H1 (cell line): Measurements from ENCODE around the gene SKA3. TPM values are rescaled to one million over a fixed set of nuclear protein-coding genes. Genes with fewer than 3 reads are reported as not detected.
"Not testable (repeated sequence)": the region's sequence is repeated elsewhere in the genome, so short reads cannot be mapped to it uniquely, and the experiment has no call there.

Experiments
- CTCF ChIA-PET: fragments of 300-600 bp; sonication (Branson Sonifier 250); formaldehyde crosslinking; loops from one replicate; lab custom pipeline; 2021; ENCODE audit not compliant: partially characterized antibody; lab: Charles Lee
- POLR2A ChIA-PET: fragments of 300-600 bp; sonication (Branson Sonifier 250); formaldehyde crosslinking; loops from one replicate; lab custom pipeline; 2021; ENCODE audit warnings: inconsistent platforms; ENCODE audit not compliant: partially characterized antibody; lab: Charles Lee
- DNase-seq, 2 experiments: peaks; one replicate each; pipeline versions ENCODE4 v3.0.0 to v3.0.0-alpha.2; 2010 to 2022; ENCODE audit warnings: low spot score in 2 of 2, low read depth in 1 of 2, mixed read lengths in 1 of 2
- FAIRE-seq: peaks from 2 replicates; lab custom pipeline; 2011; peaks lifted over from hg19 to GRCh38; lab: Jason Lieb, UNC
- H2AFZ ChIP-seq: 2 replicates; pipeline ENCODE4 v1.8.1; 2012; ENCODE audit warnings: low read length, inconsistent platforms
- H2AK5ac ChIP-seq: 2 replicates; pipeline ENCODE4 v1.6.1; 2013; ENCODE audit warnings: low read depth, low read length
- H2BK120ac ChIP-seq: replicated peaks from 2 replicates; pipeline ENCODE3; 2013; ENCODE audit warnings: low read depth, low read length, inconsistent platforms
- H2BK12ac ChIP-seq: 2 replicates; pipeline ENCODE4 v1.6.1; 2013; ENCODE audit warnings: low read depth, low read length
- H2BK15ac ChIP-seq: 2 replicates; pipeline ENCODE4 v1.6.1; 2013; ENCODE audit warnings: low read length
- H2BK20ac ChIP-seq: 2 replicates; pipeline ENCODE4 v1.6.1; 2013; ENCODE audit warnings: low read length
- H2BK5ac ChIP-seq: 2 replicates; pipeline ENCODE4 v1.6.1; 2013; ENCODE audit warnings: low read depth, low read length
- H3K14ac ChIP-seq: 2 replicates; pipeline ENCODE4 v1.6.1; 2013; ENCODE audit warnings: inconsistent platforms; ENCODE audit not compliant: insufficient read length
- H3K18ac ChIP-seq: 2 replicates; pipeline ENCODE4 v1.6.1; 2013; ENCODE audit warnings: low read length; ENCODE audit errors: extremely low read depth
- H3K23ac ChIP-seq: 2 replicates; pipeline ENCODE4 v1.6.1; 2013; ENCODE audit warnings: inconsistent platforms; ENCODE audit not compliant: insufficient read length
- H3K23me2 ChIP-seq: 2 replicates; pipeline ENCODE4 v1.6.1; 2013; ENCODE audit warnings: low read depth, low read length
- H3K27ac ChIP-seq: 2 replicates; pipeline ENCODE4 v1.6.1; 2011; ENCODE audit warnings: low read depth, low read length, inconsistent platforms
- H3K27me3 ChIP-seq, 4 experiments: replicated peaks in 1 of 4; 1 replicate in 1 of 4; 2 replicates in 3 of 4; pipeline versions ENCODE4 v1.6.1 to v1.8.1; 2011 to 2013; ENCODE audit warnings: low read length in 3 of 4, mild to moderate bottlenecking in 3 of 4, inconsistent platforms in 2 of 4, mixed read lengths in 2 of 4, moderate library complexity in 1 of 4; ENCODE audit not compliant: control insufficient read depth in 3 of 4, insufficient read depth in 3 of 4; ENCODE audit errors: extremely low read depth in 1 of 4
- H3K36me3 ChIP-seq, 4 experiments: 2 replicates each; pipeline versions ENCODE4 v1.6.1 to v1.8.1; 2011 to 2013; ENCODE audit warnings: mild to moderate bottlenecking in 4 of 4, low read length in 3 of 4, moderate library complexity in 2 of 4, control low read depth in 1 of 4, inconsistent platforms in 1 of 4; ENCODE audit not compliant: insufficient read depth in 4 of 4, control insufficient read depth in 2 of 4
- H3K4ac ChIP-seq: replicated peaks from 2 replicates; pipeline ENCODE3; 2013; ENCODE audit warnings: low read length, low read depth, mixed read lengths, inconsistent platforms; ENCODE audit not compliant: insufficient read length
- H3K4me1 ChIP-seq, 4 experiments: replicated peaks in 1 of 4; 1 replicate in 1 of 4; 2 replicates in 3 of 4; pipeline versions ENCODE4 v1.6.1 to v1.8.1; 2011 to 2013; ENCODE audit warnings: low read length in 3 of 4, inconsistent platforms in 2 of 4, mixed read lengths in 1 of 4; ENCODE audit not compliant: insufficient read depth in 4 of 4, control insufficient read depth in 3 of 4
- H3K4me2 ChIP-seq, 2 experiments: 2 replicates each; pipeline versions ENCODE4 v1.6.1 to v1.8.1; 2011 to 2013; ENCODE audit warnings: low read depth in 2 of 2, low read length in 2 of 2, control low read depth in 1 of 2, inconsistent platforms in 1 of 2, mild to moderate bottlenecking in 1 of 2; ENCODE audit not compliant: insufficient read depth in 1 of 2
- H3K4me3 ChIP-seq, 4 experiments: fragments of 200-600, 300-600 bp in 1 of 4; sonication (generic), shearing (Covaris generic), sonication (Bioruptor Twin) in 1 of 4; 2 replicates each; pipeline versions ENCODE4 v1.5.1 to v1.8.1; 2011 to 2016; ENCODE audit warnings: low read length in 4 of 4, low read depth in 3 of 4, control low read depth in 2 of 4, inconsistent platforms in 2 of 4, mild to moderate bottlenecking in 2 of 4, mixed read lengths in 1 of 4, moderate library complexity in 1 of 4; ENCODE audit not compliant: insufficient read depth in 2 of 4; ENCODE audit errors: extremely low read depth in 1 of 4
- H3K56ac ChIP-seq: replicated peaks from 2 replicates; pipeline ENCODE3; 2013; ENCODE audit warnings: low read depth, mild to moderate bottlenecking, mixed read lengths, low read length, inconsistent platforms; ENCODE audit not compliant: insufficient read length
- H3K79me1 ChIP-seq: 2 replicates; pipeline ENCODE4 v1.6.1; 2013; ENCODE audit warnings: low read depth, low read length, control low read depth
- H3K79me2 ChIP-seq, 2 experiments: 2 replicates each; pipeline versions ENCODE4 v1.6.1 to v1.8.1; 2012 to 2013; ENCODE audit warnings: low read length in 2 of 2, mild to moderate bottlenecking in 2 of 2, inconsistent platforms in 1 of 2; ENCODE audit not compliant: insufficient read depth in 2 of 2, control insufficient read depth in 1 of 2
- H3K9ac ChIP-seq, 4 experiments: replicated peaks in 1 of 4; 1 replicate in 1 of 4; 2 replicates in 3 of 4; pipeline versions ENCODE4 v1.6.1 to v1.8.1; 2011 to 2013; ENCODE audit warnings: low read depth in 3 of 4, low read length in 3 of 4, control low read depth in 2 of 4, mild to moderate bottlenecking in 2 of 4, moderate library complexity in 2 of 4, inconsistent platforms in 1 of 4; ENCODE audit errors: extremely low read depth in 1 of 4
- H3K9me3 ChIP-seq, 2 experiments: 2 replicates each; pipeline versions ENCODE4 v1.6.1 to v1.8.1; 2012 to 2013; ENCODE audit warnings: mild to moderate bottlenecking in 2 of 2, moderate library complexity in 2 of 2, control low read depth in 1 of 2, inconsistent platforms in 1 of 2, low read depth in 1 of 2, low read length in 1 of 2, mixed read lengths in 1 of 2; ENCODE audit not compliant: insufficient read depth in 2 of 2
- H4K20me1 ChIP-seq, 2 experiments: replicated peaks in 1 of 2; 2 replicates each; pipeline versions ENCODE3 to v1.8.1; 2011 to 2013; ENCODE audit warnings: inconsistent platforms in 2 of 2, low read length in 2 of 2, mild to moderate bottlenecking in 1 of 2; ENCODE audit not compliant: insufficient read depth in 2 of 2, control insufficient read depth in 1 of 2
- H4K5ac ChIP-seq: 2 replicates; pipeline ENCODE4 v1.6.1; 2013; ENCODE audit warnings: low read length, low read depth, mixed read lengths, inconsistent platforms; ENCODE audit not compliant: insufficient read length
- H4K8ac ChIP-seq: 2 replicates; pipeline ENCODE4 v1.8.0; 2013; ENCODE audit warnings: mild to moderate bottlenecking, moderate library complexity, low read length, inconsistent platforms; ENCODE audit not compliant: insufficient read depth; ENCODE audit errors: extremely low read depth
- H4K91ac ChIP-seq: replicated peaks from 2 replicates; pipeline ENCODE3; 2013; ENCODE audit warnings: low read length, mixed read lengths, inconsistent platforms; ENCODE audit not compliant: insufficient read length
- WGBS, 2 experiments: shearing (Covaris generic) in 1 of 2; methylation state at CpG; one replicate each; pipeline versions ENCODE4 v1.1.6 to v1.1.7; 2013 to 2015; ENCODE audit warnings: low lambda C conversion rate in 2 of 2, mixed read lengths in 2 of 2, inconsistent platforms in 1 of 2, low coverage in 1 of 2, missing lambda C conversion rate in 1 of 2; ENCODE audit not compliant: insufficient replicate concordance in 2 of 2, insufficient coverage in 1 of 2, insufficient read length in 1 of 2; ENCODE audit errors: extremely low coverage in 1 of 2, missing lambda C conversion rate in 1 of 2; 5-methylcytosine and 5-hydroxymethylcytosine counted together
- polyA plus RNA-seq, 7 experiments: library from polyadenylated mRNA; depleted of rRNA in 3 of 7; stranded (reverse) in 5 of 7; unstranded in 2 of 7; fragments of >200 nt in 5 of 7; fragments of 200-250 nt in 2 of 7; gene quantifications; 1 replicate in 5 of 7; 2 replicates in 1 of 7; 4 replicates in 1 of 7; pipeline versions ENCODE4 v1.2.1 to v1.2.3, GENCODE V29; 2011 to 2013; ENCODE audit warnings: missing spikeins in 2 of 7, mixed read lengths in 2 of 7
- total RNA-seq: library from RNA; stranded (reverse); fragmentation: NEBNext Ultra II Directional; extraction: Animal tissue kit (Norgen Biotek cat#: 25700); gene quantifications from 2 replicates; pipeline ENCODE4 v1.2.1, GENCODE V29; 2021

Gene SKA3
- total and polyA plus RNA-seq, 2 of the 8 experiments (the other 6 are each of a cell fraction or from before 2014, with no cell fraction given) = 32.3 to 63.7 TPM

DNA sequence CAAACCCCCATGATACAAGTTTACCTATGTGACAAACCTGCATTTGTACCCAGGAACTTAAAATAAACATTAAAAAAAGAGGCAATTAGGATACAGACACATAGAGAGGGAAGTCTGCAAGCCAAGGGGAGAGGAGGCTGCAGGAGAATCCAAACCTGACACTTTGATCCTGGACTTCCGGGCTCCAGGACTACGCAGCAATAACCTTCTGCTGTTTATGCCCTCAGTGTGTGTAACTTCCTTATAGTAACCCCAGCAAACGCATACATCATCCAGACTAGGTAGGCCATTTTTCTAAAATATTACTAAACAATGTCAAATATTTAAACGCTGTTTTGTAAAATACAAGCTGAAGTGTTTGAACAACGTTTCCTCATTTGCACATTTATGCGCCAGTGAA lies 39.1 kb upstream of the SKA3 start:
- H2AK5ac ChIP-seq, H3K23ac ChIP-seq, CTCF ChIA-PET, H3K4ac ChIP-seq, H4K5ac ChIP-seq, H3K23me2 ChIP-seq, H4K8ac ChIP-seq, H2AFZ ChIP-seq, POLR2A ChIA-PET, H3K27me3 ChIP-seq, H3K79me1 ChIP-seq, H4K20me1 ChIP-seq, H3K36me3 ChIP-seq, H3K56ac ChIP-seq, H3K4me3 ChIP-seq, H4K91ac ChIP-seq, FAIRE-seq, H2BK12ac ChIP-seq, H2BK5ac ChIP-seq, H2BK20ac ChIP-seq, H3K9me3 ChIP-seq, H3K27ac ChIP-seq, H3K79me2 ChIP-seq, H2BK15ac ChIP-seq, H2BK120ac ChIP-seq, H3K4me1 ChIP-seq, H3K9ac ChIP-seq, H3K18ac ChIP-seq, H3K14ac ChIP-seq, DNase-seq, H3K4me2 ChIP-seq: not testable (repeated sequence)
- WGBS, 2 experiments = 93% methylated on average over 6 of the region's 6 CpGs; no CpG with 5 or more reads in 1 of the 2 experiments
